ENCODE measurements around the gene CAMK1.

DNA sequence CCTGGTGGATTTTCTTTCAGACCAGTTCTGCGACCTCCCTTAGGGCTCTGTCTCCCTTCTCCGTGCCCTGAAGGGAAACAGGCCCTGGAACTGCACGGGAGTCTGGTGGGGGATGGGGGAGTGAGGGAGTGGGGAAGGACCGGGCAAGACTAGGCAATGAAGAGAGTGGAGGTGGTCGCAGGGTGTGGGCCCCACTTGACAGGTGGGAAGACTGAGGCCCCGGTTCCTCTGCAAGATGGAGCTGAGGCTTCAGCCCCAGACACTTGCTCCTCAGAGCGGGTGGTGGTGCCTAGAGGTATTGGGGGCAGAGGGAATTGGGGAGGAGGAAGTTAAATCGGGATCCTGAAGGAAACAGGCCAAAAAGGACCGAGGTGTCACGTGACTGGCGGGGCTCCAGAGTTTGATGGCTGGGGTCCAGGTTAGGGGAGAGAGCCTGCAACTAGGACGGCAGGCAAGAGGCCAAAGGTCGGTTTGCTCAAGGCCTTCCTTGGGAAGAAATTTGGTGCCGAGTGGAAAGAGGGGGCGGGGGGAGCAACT lies 597 bp upstream of the CAMK1 start:
- TF ChIP-seq POLR2A (IDR thresholded peaks at IDR 0.05) (no peak), CTCF (IDR thresholded peaks at IDR 0.05) (no peak)
